MCF 10A (cell line): Measurements from ENCODE around the gene RIPOR2. TPM values are rescaled to one million over a fixed set of nuclear protein-coding genes. Genes with fewer than 3 reads are reported as not detected.
A peak's percentile ranks its signal among the peaks of the same experiment; 100 is the strongest.

ENCODE experiments used
- BruUV-seq: library from RNA; stranded (reverse); fragments of 400-500 nt; replicated peaks from 2 replicates; lab custom pipeline; 2021; lab: Mats Ljungman, UMichigan
- CTCF ChIA-PET: fragments of 300-600 bp; sonication (Branson Sonifier 250); formaldehyde crosslinking; extraction: SDS; loops from one replicate; lab custom pipeline; 2021; ENCODE audit warnings: antibody characterized with exemption, inconsistent platforms; lab: Yijun Ruan, JAX
- POLR2A ChIA-PET: fragments of 300-600, 350-650 bp; sonication (Branson Sonifier 250); formaldehyde crosslinking; extraction: SDS; loops from one replicate; lab custom pipeline; 2020; ENCODE audit warnings: antibody characterized with exemption, inconsistent platforms; lab: Yijun Ruan, JAX
- DNase-seq: peaks from one replicate; pipeline ENCODE4 v3.0.0-alpha.2; 2018; ENCODE audit not compliant: unreplicated experiment
- H3K27ac Mint-ChIP-seq: one replicate; pipeline ENCODE4 v1.8.0; 2022; ENCODE audit warnings: mild to moderate bottlenecking, low read depth, mixed read lengths; ENCODE audit not compliant: unreplicated experiment
- H3K27me3 Mint-ChIP-seq: one replicate; pipeline ENCODE4 v1.8.0; 2022; ENCODE audit warnings: mixed read lengths; ENCODE audit not compliant: insufficient read depth, unreplicated experiment
- H3K36me3 Mint-ChIP-seq: one replicate; pipeline ENCODE4 v1.8.0; 2022; ENCODE audit warnings: mild to moderate bottlenecking, moderate library complexity, mixed read lengths; ENCODE audit not compliant: insufficient read depth, unreplicated experiment
- H3K4me1 Mint-ChIP-seq: one replicate; pipeline ENCODE4 v1.8.0; 2022; ENCODE audit warnings: mixed read lengths; ENCODE audit not compliant: insufficient read depth, unreplicated experiment
- H3K4me3 Mint-ChIP-seq: one replicate; pipeline ENCODE4 v1.8.0; 2022; ENCODE audit warnings: mild to moderate bottlenecking, moderate library complexity, mixed read lengths; ENCODE audit not compliant: unreplicated experiment
- H3K9me3 Mint-ChIP-seq: one replicate; pipeline ENCODE4 v1.8.0; 2022; ENCODE audit warnings: mixed read lengths; ENCODE audit not compliant: unreplicated experiment
- CTCF ChIP-seq: fragments of 200-600 bp; IDR thresholded peaks from one replicate; pipeline ENCODE4 v1.8.0; 2022; ENCODE audit warnings: antibody characterized with exemption, mild to moderate bottlenecking; ENCODE audit not compliant: unreplicated experiment
- intact Hi-C: fragments of 100-400 bp; cut with micrococcal nuclease; formaldehyde crosslinking; loops from 2 replicates; pipeline ENCODE4 v1.14.1; 2022
- total RNA-seq: library from RNA; stranded (reverse); gene quantifications from 2 replicates; pipeline ENCODE4 v1.2.3, GENCODE V29; 2022

The RIPOR2 gene
- total RNA-seq, 1 experiment from 2014 or later = 4.9 TPM

GRCh38 chr6:24775520-24776058, 160.2 kb downstream of the RIPOR2 start:
- Mint-ChIP-seq H3K9me3 (no peaks in the 10 kb centered on the region), H3K36me3 (peaks cover 13% of the 10 kb centered on the region), H3K4me1 (peaks cover 23% of the 10 kb centered on the region), H3K27me3 (no peaks in the 10 kb centered on the region), H3K4me3 (peak overlapping the region; percentile 98), H3K27ac (peak overlapping the region; percentile 64)
- CTCF ChIA-PET = interaction anchor here (0.6 to 1.3 kb wide), 5 partner anchors 79 to 341 kb away, joined by 3 read pairs; no protein-coding TSS in a partner anchor
- POLR2A ChIA-PET = interaction anchor here (0.6 to 4.1 kb wide), 15 partner anchors 9 to 1108 kb away, joined by 3 to 32 read pairs (median 8); partner anchors contain the start of genes ACOT13, C6orf62 and TDP2
- BruUV-seq = TSS peak; percentile 27
- TF ChIP-seq CTCF = no peak
- peak; percentile 51 for DNase-seq
- intact Hi-C loops = loop anchor here (1.0 to 10.0 kb wide), 4 partner anchors 55 to 829 kb away; no protein-coding TSS in a partner anchor

- no peaks in the 10 kb centered on the region for H3K27me3 Mint-ChIP-seq
- peak within 1 kb of the TSS; percentile 64 for H3K27ac Mint-ChIP-seq
- no TSS peak for BruUV-seq
- DNase-seq = peak; percentile 96
- CTCF ChIA-PET = interaction anchor here (0.6 to 1.4 kb wide), 7 partner anchors 10 to 340 kb away, joined by 3 read pairs; no protein-coding TSS in a partner anchor
- TF ChIP-seq CTCF = no peak
- intact Hi-C loops = loop anchor here (1.0 to 10.0 kb wide), 4 partner anchors 54 to 830 kb away; no protein-coding TSS in a partner anchor
- H3K4me1 Mint-ChIP-seq = peaks cover 18% of the 10 kb centered on the region
- POLR2A ChIA-PET = interaction anchor here (0.6 to 4.1 kb wide), 16 partner anchors 8 to 244 kb away, joined by 3 to 32 read pairs (median 8); partner anchors contain the start of genes ACOT13, C6orf62 and TDP2
- no peaks in the 10 kb centered on the region for H3K9me3 Mint-ChIP-seq
- H3K4me3 Mint-ChIP-seq = peak within 1 kb of the TSS; percentile 98
- H3K36me3 Mint-ChIP-seq = peaks cover 6% of the 10 kb centered on the region
Measured at GRCh38 chr6:24774696-24775519, 160.9 kb downstream of the RIPOR2 start, which contains the start of gene GMNN. GMNN (plus strand) TSS chr6:24774937; CDS start chr6:24777247, 2,310 bp downstream.

GRCh38 chr6:24768361-24768760, 167.4 kb downstream of the RIPOR2 start:
- H3K36me3 Mint-ChIP-seq = no peaks in the 10 kb centered on the region
- H3K4me3 Mint-ChIP-seq = no peak overlapping the region
- no peak for TF ChIP-seq CTCF
- no peaks in the 10 kb centered on the region for H3K9me3 Mint-ChIP-seq
- H3K4me1 Mint-ChIP-seq = peaks cover 9% of the 10 kb centered on the region
- intact Hi-C loops = no loop called here
- H3K27me3 Mint-ChIP-seq = no peaks in the 10 kb centered on the region
- no TSS peak for BruUV-seq
- CTCF ChIA-PET = interaction anchor here (0.7 to 3.8 kb wide), 3 partner anchors 53 to 286 kb away, joined by 3 to 14 read pairs (median 3); no protein-coding TSS in a partner anchor
- no peak overlapping the region for H3K27ac Mint-ChIP-seq
- POLR2A ChIA-PET = interaction anchor here (3.5 kb wide), 1 partner anchor 50 kb away, joined by 21 read pairs; the partner anchor contains the start of gene C6orf62
- DNase-seq = no peak
